ENCODE measurements around the gene TEX264. TPM values are rescaled to one million over a fixed set of nuclear protein-coding genes. Genes with fewer than 3 reads are reported as not detected.

The TEX264 gene
- total RNA-seq, 2 donors from 2014 or later: 27.3 to 50.9 TPM

GRCh38 chr3:51692980-51693395, 21.9 kb downstream of the TEX264 start:
- ATAC-seq (ENCODE audit: insufficient number of reproducible peaks, low FRiP score, low read depth) (no peak), DNase-seq (ENCODE audit: low spot score) (no peak)
- Histone ChIP-seq H3K27me3 (replicated peaks; ENCODE audit: insufficient read depth) (no peaks in the 10 kb centered on the region), H3K9me3 (no peaks in the 10 kb centered on the region), H3K27ac (no peak overlapping the region), H3K36me3 (peaks cover 15% of the 10 kb centered on the region), H3K4me1 (ENCODE audit: control insufficient read depth in 1 of 2, low read depth in 2 of 2) (no peaks in the 10 kb centered on the region), H3K4me3 (no peak overlapping the region)
- no peak for TF ChIP-seq CTCF (IDR thresholded peaks at IDR 0.05)

- peaks cover 40% of the 10 kb centered on the region for H3K36me3 ChIP-seq
- H3K27me3 ChIP-seq (replicated peaks; ENCODE audit: insufficient read depth): no peaks in the 10 kb centered on the region
- H3K9me3 ChIP-seq: no peaks in the 10 kb centered on the region
- TF ChIP-seq CTCF (IDR thresholded peaks at IDR 0.05): no peak
- DNase-seq (ENCODE audit: low spot score) (no peak), ATAC-seq (ENCODE audit: insufficient number of reproducible peaks, low FRiP score, low read depth) (no peak)
- H3K27ac ChIP-seq: no peak overlapping the region
- no peak overlapping the region for H3K4me3 ChIP-seq
- H3K4me1 ChIP-seq (ENCODE audit: control insufficient read depth in 1 of 2, low read depth in 2 of 2): no peaks in the 10 kb centered on the region
These were observed 25.9 kb downstream of the TEX264 start for GRCh38 chr3:51696954-51697353.

GRCh38 chr3:51698209-51698608, 27.2 kb downstream of the TEX264 start:
- no peak for ATAC-seq (ENCODE audit: insufficient number of reproducible peaks, low FRiP score, low read depth)
- no peak for TF ChIP-seq CTCF (IDR thresholded peaks at IDR 0.05)
- peaks cover 45% of the 10 kb centered on the region for H3K36me3 ChIP-seq
- no peak for DNase-seq (ENCODE audit: low spot score)
- no peaks in the 10 kb centered on the region for H3K27me3 ChIP-seq (replicated peaks; ENCODE audit: insufficient read depth)
- no peaks in the 10 kb centered on the region for H3K4me1 ChIP-seq (ENCODE audit: control insufficient read depth in 1 of 2, low read depth in 2 of 2)
- no peak overlapping the region for H3K27ac ChIP-seq
- no peak overlapping the region for H3K4me3 ChIP-seq
- H3K9me3 ChIP-seq: no peaks in the 10 kb centered on the region

- TF ChIP-seq CTCF (IDR thresholded peaks at IDR 0.05): no peak
- Histone ChIP-seq H3K36me3 (peaks cover 42% of the 10 kb centered on the region), H3K27ac (no peak overlapping the region)
These were observed 29.4 kb downstream of the TEX264 start for GRCh38 chr3:51700403-51700802.

GRCh38 chr3:51702156-51702555, 31.1 kb downstream of the TEX264 start:
- Histone ChIP-seq H3K27ac (no peak overlapping the region), H3K4me3 (no peak overlapping the region), H3K4me1 (ENCODE audit: control insufficient read depth in 1 of 2, low read depth in 2 of 2) (peaks cover 0 to 2% of the 10 kb centered on the region in 2 donors), H3K27me3 (replicated peaks; ENCODE audit: insufficient read depth) (no peaks in the 10 kb centered on the region), H3K36me3 (peaks cover 42% of the 10 kb centered on the region), H3K9me3 (no peaks in the 10 kb centered on the region)
- DNase-seq (ENCODE audit: low spot score) (no peak), ATAC-seq (ENCODE audit: insufficient number of reproducible peaks, low FRiP score, low read depth) (no peak)
- no peak for TF ChIP-seq CTCF (IDR thresholded peaks at IDR 0.05)

More at GRCh38 chr3:51700403-51700802, 29.4 kb downstream of the TEX264 start:
- ATAC-seq (ENCODE audit: insufficient number of reproducible peaks, low FRiP score, low read depth) (no peak), DNase-seq (ENCODE audit: low spot score) (no peak)
- Histone ChIP-seq H3K9me3 (no peaks in the 10 kb centered on the region), H3K4me1 (ENCODE audit: control insufficient read depth in 1 of 2, low read depth in 2 of 2) (no peaks in the 10 kb centered on the region), H3K4me3 (no peak overlapping the region), H3K27me3 (replicated peaks; ENCODE audit: insufficient read depth) (no peaks in the 10 kb centered on the region)

Data from thoracic aorta (tissue), 2 donors.